Head of caudate nucleus (tissue), 42 donors: ENCODE measurements around the gene MARK2.

Source experiments
- DNase-seq, 42 donors: peaks; one replicate each; pipeline versions ENCODE4 v3.0.0 to v3.0.0-alpha.2; 2020 to 2021; ENCODE audit warnings: mixed read lengths in 7 of 42
- intact Hi-C: fragments of 100-400 bp; cut with DNase I; formaldehyde crosslinking; loops from one replicate; pipeline ENCODE4 v1.15.0; 2022

The MARK2 gene

DNA sequence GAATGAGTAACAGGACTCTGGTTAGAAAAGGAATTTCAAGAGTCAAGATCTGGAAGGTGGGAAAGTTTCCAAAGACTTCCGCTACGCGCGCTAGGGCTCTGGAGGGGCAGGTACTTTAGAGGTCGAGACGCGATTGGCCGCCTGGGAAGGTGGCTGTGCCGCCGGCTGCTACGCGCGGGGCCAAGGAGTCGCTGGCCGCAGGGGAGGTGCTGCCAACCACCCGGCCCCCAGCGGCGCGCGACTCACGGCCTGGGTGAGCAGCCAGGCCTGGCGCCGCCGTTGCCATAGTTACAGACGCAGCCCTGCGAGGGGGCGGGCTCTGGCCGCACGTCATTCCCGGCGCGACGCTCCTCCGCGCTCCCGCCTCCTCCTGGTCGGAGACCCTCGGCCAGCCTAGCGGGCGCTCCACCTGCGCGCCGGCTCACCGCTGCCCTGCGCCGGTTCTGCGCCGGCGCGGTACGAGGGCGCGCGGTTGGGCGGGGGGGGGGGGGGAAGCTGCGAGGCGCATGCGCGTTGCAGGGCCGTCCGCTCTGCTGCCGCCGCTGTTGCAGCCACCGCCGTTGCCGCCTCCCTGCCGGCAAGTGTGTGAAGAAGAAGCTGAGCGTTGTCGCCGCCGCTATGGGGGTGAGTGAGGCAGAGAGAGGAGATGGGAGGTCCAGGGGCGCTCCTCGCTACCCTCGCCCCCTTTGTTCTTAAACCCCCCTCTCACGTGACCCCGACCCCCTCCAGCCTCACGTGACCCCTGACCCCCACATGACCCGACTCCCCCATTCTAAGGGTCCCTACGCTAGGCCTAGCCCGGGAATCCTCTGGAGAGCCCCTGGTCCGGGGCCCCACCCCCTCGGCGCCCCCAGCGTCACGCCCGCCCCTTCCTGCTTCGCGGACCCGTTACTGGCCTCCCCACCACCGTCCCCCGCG lies 99.8 kb downstream of the MARK2 start, which contains the start of gene NAA40:
NAA40 (plus strand) TSS at position 524 of the 918 bp plus-strand sequence; CDS start at position 619, 95 bp downstream.
- intact Hi-C loops: loop anchor here (2.0 kb wide), 1 partner anchor 100 kb away; the partner anchor contains the start of gene MARK2
- peak; percentile 65 to 95 (median 87) for DNase-seq

DNA sequence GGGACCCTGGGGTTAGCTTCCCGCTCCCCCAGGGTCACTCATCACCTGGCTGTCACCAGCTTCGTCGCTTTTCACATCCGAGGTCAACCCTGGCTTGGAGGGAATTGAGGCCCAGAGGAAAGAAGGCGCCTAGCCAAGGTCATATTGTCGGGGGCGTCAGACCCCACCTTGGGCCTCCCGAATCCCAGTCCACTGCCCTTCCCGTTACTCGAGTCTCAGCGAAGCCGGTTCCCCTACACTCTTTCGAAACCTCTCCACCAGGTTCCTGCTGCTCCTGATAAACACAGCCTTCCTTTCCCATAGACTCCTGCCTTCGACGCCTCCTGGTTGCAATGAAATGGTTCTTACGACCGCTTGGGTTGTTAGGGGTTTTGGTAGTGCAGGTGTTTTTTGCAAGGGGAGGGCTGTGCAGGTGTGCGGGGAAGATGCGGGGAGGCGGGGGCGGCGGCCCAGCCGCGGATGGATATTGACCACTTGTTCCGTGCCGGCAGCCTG lies 100.5 kb downstream of the MARK2 start:
- intact Hi-C loops: loop anchor here (2.0 kb wide), 1 partner anchor 101 kb away; the partner anchor contains the start of gene MARK2
- DNase-seq: peak in 8 of 42 donors; percentile 7 to 44 (median 19)

DNA sequence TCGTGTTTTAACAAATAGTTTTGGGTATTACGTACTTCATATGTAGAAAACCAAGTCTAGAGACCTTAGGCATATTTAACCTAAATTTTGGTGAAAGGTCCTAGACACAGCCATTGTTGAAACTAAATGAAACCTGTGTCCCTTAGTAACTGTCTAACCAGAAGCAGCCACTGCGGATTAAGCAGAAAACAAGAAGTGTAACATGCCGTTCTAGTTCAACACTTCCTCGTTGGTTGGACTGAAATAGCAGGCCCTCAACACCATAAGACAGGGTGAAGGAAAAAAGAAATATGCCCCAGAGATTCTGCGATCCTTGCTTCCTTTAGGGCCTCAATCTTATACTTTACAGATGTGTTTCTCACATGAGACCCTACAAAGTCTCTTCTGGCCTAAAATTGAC lies 101.9 kb downstream of the MARK2 start:
- intact Hi-C loops: loop anchor here (10.0 kb wide), 1 partner anchor 176 kb away; the partner anchor contains the start of gene ZFTA
- no peak for DNase-seq

GRCh38 chr11:63941901-63942300 lies 103.0 kb downstream of the MARK2 start:
- DNase-seq: no peak
- intact Hi-C loops: loop anchor here (10.0 kb wide), 1 partner anchor 177 kb away; the partner anchor contains the start of gene ZFTA

DNA sequence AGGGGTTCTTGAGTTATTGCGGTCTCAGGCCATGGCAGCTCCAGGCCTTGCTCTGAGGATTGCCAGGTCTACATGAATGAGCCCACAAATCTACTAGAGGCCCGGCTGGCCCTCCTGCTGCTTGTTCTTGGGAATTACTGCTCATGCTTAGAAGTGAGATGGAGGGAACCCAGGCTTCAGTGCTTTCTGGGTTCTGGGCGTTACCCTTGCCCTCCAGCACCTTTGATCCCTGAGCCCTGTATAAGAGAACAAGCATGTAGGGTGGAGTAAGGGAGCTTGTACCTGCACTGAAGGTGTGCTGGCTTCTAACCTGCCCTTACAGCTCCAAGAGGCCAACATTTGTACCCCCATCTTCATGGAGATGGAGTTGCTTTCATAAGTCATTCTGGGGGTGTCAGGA lies 103.9 kb downstream of the MARK2 start:
- DNase-seq: no peak
- intact Hi-C loops: loop anchor here (10.0 kb wide), 1 partner anchor 178 kb away; the partner anchor contains the start of gene ZFTA

- intact Hi-C loops: loop anchor here (2.0 to 10.0 kb wide), 2 partner anchors 28 to 180 kb away; partner anchors contain the start of genes RCOR2 and ZFTA
- peak in 7 of 42 donors; percentile 12 to 46 (median 23) for DNase-seq
Observed at GRCh38 chr11:63944987-63945386, 106.1 kb downstream of the MARK2 start.

DNA sequence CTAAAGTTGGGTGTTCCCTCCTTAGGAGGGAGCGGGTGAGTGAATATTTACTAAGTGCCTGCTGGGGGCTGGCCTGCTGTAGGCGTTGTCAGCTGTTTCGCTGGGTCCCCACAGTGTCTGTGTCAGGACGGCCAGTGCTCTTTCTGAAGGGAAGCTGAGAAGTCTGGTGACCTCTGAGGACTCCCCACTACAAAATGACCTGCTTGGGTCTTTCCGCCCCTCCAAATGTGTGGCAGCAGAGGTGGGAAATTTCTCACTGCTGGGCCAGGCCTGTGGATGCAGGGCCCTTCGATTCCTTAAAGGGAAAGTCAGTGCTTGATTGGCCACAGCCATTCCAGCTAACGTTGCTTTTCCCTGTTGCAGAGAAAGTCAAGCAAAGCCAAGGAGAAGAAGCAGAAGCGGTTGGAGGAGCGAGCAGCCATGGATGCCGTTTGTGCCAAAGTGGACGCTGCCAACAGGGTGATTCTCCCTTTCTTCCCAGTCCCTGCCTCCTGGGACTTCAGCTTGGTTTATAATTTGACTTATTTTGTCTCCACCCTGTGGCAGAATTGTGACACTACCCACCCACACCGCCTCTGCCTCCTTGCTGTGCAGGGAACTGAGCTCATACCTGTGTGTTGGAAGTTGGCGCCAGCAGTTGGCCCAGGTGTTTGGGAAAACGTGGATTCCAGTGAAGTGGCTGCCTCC lies 106.7 kb downstream of the MARK2 start:
- peak; percentile 63 to 94 (median 84) for DNase-seq
- intact Hi-C loops: loop anchor here (2.0 to 10.0 kb wide), 2 partner anchors 29 to 181 kb away; partner anchors contain the start of genes RCOR2 and ZFTA

DNA sequence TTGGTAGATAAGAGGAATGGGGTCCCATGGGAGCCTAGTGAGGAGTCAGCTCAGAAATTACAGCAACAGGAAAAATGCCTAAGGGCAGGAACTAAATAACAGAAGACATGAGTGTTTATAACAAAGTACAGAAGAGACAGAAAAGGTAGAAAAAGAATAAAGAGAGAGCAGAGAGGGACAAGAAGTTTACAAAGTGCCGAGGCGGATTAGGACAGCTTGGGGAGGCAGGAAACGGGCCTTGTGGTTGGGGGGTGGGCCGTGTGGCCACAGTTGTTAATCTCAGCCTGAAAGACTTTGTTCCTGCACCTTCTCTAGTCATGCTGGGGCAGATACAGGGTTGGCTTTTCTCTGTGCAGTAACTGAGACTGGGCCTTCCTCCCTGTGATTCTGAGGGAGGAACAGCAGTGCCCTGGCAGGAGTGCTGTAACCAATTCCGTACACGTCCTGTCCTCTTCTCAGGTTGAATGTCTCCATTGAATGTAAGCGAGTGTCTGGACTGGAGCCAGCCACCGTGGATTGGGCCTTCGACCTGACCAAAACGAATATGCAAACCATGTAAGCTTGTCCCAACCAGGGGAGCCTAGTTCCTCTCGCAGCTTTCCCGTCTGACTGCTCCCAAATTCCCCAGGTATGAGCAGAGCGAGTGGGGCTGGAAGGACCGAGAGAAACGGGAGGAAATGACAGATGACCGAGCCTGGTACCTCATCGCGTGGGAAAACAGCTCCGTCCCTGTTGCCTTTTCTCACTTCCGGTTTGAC lies 113.0 kb downstream of the MARK2 start:
- intact Hi-C loops: no loop called here
- no peak for DNase-seq

DNA sequence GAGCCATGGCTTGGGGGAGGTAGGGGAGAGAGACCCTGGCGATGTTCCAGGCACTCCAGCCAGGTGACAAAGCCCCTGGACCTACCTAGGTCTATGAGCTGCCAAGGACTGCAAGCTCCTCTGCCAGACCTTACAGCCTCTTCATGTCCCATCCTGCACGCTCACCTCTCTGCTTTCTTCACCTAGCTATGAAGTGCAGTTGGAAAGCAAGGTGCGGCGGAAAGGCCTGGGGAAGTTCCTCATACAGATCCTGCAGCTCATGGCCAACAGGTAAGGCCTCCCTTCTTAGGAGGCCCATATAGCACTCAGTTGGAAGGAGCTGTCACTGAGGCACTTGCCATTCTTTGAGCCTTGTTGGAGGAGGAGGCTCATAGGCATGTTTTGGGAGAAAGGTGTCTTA lies 113.7 kb downstream of the MARK2 start:
- DNase-seq: no peak
- intact Hi-C loops: no loop called here

GRCh38 chr11:63958008-63958407 lies 119.1 kb downstream of the MARK2 start:
- intact Hi-C loops: no loop called here
- DNase-seq: no peak
